Cardiac muscle cell (in vitro differentiated cells and primary cell): Measurements from ENCODE around the gene KLF16. TPM values are rescaled to one million over a fixed set of nuclear protein-coding genes. Genes with fewer than 3 reads are reported as not detected.
A peak's percentile ranks its signal among the peaks of the same experiment; 100 is the strongest.

Source experiments
- DNase-seq, 2 donors: peaks; one replicate each; pipeline versions ENCODE4 v3.0.0 to v3.0.0-alpha.2; 2010 to 2017; ENCODE audit warnings: low read depth in 1 of 2, low spot score in 1 of 2
- H3K27ac ChIP-seq: fragments of 200-600 bp; sonication (generic); 2 replicates; pipeline ENCODE4 v1.5.1; 2016
- H3K27me3 ChIP-seq: fragments of 200-600 bp; sonication (generic); 2 replicates; pipeline ENCODE4 v1.6.0; 2016; ENCODE audit warnings: control low read depth
- H3K36me3 ChIP-seq: fragments of 200-600 bp; sonication (generic); 2 replicates; pipeline ENCODE4 v1.5.1; 2016; ENCODE audit warnings: control low read depth
- H3K4me1 ChIP-seq: fragments of 200-600 bp; sonication (generic); 2 replicates; pipeline ENCODE4 v1.8.1; 2017; ENCODE audit warnings: low read depth, mild to moderate bottlenecking, mixed run types
- H3K4me3 ChIP-seq: fragments of 200-600 bp; sonication (generic); 2 replicates; pipeline ENCODE4 v1.5.1; 2016; ENCODE audit warnings: mild to moderate bottlenecking
- H3K9me3 ChIP-seq: fragments of 200-600 bp; sonication (generic); 2 replicates; pipeline ENCODE4 v1.5.1; 2017; ENCODE audit warnings: low read depth, mild to moderate bottlenecking, control low read depth
- polyA plus RNA-seq: library from polyadenylated mRNA; unstranded; fragments of >200 nt; fragmentation: Nextera tagmentation; extraction: Ambion mirVana; gene quantifications from 2 replicates; pipeline ENCODE4 v1.2.1, GENCODE V29; 2016
- total RNA-seq: library from RNA; depleted of rRNA; stranded (reverse); fragments of >200 nt; gene quantifications from 2 replicates; pipeline ENCODE4 v1.2.3, GENCODE V29; 2016
- TF ChIP-seq, protein P1 (sequence below): IDR thresholded peaks from 2 replicates; pipeline ENCODE4 v1.5.1; 2012; ENCODE audit warnings: low read depth, mild to moderate bottlenecking, low read length

The KLF16 gene
- total and polyA plus RNA-seq, 2 experiments from 2014 or later = 9.1 to 9.3 TPM

DNA sequence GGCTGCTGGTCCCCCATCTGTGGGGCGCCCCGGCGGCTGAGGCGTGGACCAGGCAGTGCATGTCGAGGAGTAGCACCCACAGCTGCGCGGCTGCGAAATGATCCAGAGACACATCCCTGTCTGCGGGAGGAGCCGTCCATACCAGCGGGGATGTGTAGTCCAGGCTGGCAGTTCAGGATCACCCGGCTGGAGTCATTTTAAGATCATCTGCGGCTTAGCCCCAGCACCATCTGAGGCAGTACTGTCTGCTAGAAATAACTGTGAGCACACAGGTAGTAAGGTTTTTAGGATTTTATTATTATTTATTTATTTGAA lies 44.9 kb upstream of the KLF16 start:
- no peak overlapping the region for H3K4me3 ChIP-seq

DNA sequence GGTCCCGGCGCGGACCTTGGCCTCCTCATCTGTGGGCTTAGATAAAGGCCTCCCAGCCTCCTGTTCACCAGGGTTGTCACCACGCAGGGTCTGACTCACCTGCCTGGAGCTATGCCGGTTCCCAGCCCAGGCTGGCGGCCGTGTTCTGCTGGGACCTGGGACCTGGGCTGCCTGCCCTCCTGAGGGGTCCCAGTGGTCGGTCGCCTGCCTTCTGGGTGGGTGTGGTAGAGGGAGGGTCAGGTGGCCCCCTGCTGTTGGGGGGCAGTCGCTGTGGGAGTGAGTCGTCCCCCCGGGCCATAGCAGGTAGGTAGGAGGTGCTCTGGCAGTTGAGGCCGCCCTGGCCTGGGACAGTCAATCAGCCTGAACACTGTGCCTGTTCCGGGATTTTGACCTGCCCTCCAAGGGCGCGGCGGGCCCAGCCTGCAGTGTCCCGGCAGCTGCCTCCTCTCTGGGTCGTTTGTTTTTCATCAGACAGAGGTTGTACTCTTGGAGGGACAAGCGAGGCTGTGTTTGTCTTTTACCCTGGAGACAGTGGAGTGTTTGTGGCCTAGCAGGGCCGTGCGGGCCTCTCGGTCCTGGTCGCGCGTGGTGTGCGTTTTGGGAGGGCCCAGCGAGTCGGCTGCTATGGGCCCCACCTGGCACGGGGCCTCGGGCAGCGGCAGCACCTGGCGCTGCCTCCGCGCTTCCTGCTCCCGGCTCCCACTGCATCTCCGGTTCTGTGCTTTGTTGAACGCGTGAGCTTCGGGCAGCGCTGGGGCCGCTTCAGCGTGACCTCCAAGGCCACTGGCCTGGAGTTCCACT lies 44.4 kb upstream of the KLF16 start:
- Histone ChIP-seq H3K27me3 (no peaks in the 10 kb centered on the region), H3K27ac (peak overlapping the region; percentile 6), H3K9me3 (no peaks in the 10 kb centered on the region), H3K36me3 (peaks cover under 1% of the 10 kb centered on the region), H3K4me1 (no peaks in the 10 kb centered on the region), H3K4me3 (no peak overlapping the region)
- DNase-seq = no peak
- TF ChIP-seq, protein P1, sequence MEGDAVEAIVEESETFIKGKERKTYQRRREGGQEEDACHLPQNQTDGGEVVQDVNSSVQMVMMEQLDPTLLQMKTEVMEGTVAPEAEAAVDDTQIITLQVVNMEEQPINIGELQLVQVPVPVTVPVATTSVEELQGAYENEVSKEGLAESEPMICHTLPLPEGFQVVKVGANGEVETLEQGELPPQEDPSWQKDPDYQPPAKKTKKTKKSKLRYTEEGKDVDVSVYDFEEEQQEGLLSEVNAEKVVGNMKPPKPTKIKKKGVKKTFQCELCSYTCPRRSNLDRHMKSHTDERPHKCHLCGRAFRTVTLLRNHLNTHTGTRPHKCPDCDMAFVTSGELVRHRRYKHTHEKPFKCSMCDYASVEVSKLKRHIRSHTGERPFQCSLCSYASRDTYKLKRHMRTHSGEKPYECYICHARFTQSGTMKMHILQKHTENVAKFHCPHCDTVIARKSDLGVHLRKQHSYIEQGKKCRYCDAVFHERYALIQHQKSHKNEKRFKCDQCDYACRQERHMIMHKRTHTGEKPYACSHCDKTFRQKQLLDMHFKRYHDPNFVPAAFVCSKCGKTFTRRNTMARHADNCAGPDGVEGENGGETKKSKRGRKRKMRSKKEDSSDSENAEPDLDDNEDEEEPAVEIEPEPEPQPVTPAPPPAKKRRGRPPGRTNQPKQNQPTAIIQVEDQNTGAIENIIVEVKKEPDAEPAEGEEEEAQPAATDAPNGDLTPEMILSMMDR = no peak

More for the DNA sequence above, 44.9 kb upstream of the KLF16 start:
- H3K36me3 ChIP-seq = peaks cover 2% of the 10 kb centered on the region
- no peaks in the 10 kb centered on the region for H3K27me3 ChIP-seq
- TF ChIP-seq, protein P1 = no peak
- peak overlapping the region; percentile 6 for H3K27ac ChIP-seq
- no peak for DNase-seq
- no peaks in the 10 kb centered on the region for H3K9me3 ChIP-seq
- no peaks in the 10 kb centered on the region for H3K4me1 ChIP-seq

DNA sequence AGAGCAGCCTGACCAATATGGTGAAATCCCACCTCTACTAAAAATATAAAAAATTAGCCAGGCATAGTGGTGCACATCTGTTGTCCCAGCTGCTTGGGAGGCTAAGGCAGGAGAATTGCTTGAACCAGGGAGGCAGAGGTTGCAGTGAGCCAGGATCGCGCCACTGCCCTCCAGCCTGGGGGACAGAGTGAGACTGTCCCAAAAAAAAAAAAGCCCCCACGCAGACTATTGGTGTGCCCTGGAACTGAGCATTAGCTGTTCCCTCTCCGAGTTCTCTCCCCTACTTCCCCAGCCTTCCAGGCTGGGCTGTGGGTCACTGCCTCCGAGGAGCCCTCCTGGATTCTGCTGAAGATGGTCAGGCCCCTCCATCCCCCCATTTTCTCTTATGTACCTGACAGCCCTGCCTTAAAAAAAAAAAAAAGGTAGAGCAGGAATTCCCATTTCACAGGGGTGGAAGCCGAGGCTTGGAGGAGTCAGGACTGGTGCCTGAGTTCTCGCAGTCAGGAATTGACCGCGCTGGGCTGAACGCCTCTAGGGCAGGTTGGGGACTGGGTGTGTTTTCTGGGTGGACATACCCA lies 43.7 kb upstream of the KLF16 start:
- no peaks in the 10 kb centered on the region for H3K27me3 ChIP-seq
- no peaks in the 10 kb centered on the region for H3K9me3 ChIP-seq
- H3K4me1 ChIP-seq = no peaks in the 10 kb centered on the region
- DNase-seq = no peak
- TF ChIP-seq, protein P1 = no peak
- H3K36me3 ChIP-seq = no peaks in the 10 kb centered on the region
- H3K27ac ChIP-seq = no peak overlapping the region
- no peak overlapping the region for H3K4me3 ChIP-seq

DNA sequence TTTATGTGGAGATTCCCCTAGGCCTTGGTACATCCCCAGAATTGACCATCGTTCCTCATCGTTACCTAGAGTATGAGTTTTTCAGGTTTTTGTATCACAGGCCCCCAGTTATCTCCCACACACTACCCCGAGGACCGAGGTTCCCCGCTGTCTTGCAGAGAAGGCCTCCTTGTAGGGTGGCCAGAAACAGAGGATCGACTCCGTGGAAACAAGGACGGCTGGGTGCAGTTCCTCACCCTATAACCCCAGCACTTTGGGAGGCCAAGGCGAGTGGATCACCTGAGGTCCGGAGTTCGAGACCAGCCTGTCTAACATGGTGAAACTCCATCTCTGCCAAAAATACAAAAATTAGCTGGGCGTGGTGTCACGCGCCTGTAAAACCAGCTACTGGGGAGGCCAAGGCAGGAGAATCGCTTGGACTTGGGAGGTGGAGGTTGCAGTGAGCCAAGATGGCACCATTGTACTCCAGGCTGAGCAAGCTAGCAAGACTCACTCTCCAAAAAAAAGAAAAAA lies 42.5 kb upstream of the KLF16 start:
- H3K27ac ChIP-seq = peak overlapping the region; percentile 82
- DNase-seq = no peak
- H3K9me3 ChIP-seq = no peaks in the 10 kb centered on the region
- no peaks in the 10 kb centered on the region for H3K36me3 ChIP-seq
- H3K4me3 ChIP-seq = peak overlapping the region; percentile 45
- TF ChIP-seq, protein P1 = no peak
- no peaks in the 10 kb centered on the region for H3K27me3 ChIP-seq
- no peaks in the 10 kb centered on the region for H3K4me1 ChIP-seq

DNA sequence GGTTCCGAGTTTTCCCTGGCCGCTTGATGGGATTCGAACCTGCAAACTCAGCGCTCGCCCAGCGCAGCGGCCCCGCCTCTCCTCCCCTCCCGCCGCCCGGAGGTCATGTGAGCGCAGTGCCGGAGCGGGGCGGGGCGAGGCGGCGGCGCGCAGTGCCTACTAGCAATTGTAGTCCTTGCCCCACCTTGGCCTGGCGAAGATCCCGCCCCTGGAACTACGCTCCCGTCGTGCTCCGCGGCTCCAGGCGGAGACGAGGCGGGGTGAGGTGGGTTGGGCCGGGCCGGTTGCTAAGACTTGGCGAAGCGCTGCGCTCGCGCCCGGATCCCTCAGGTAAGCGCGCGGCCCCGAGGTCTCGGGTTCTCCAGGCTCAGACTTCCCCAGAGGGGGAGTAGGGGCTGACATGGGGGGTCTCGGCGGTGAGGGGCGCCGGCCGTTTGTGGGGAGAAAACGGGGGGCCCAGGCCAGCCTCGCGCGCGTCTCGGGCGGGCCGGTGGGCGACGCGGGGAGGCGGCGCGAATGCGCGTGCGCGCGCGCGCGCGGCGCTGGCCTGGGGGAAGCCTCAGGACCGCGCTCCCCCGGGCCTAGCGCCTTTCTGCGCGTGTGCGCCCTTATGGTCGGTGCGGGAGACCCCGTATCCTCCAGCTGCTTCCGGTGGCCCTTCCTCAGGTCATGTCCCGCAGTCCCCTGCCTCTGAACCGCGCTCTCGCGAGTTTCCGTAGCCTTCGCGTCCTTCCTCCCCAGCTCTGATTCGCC lies 41.9 kb upstream of the KLF16 start, which contains the start of the genes ADAT3 and SCAMP4:
TSS of gene ADAT3 (plus strand) at position 290 of the 753 bp plus-strand sequence. CDS start 6,649 bp downstream, outside the sequence.
TSS of gene SCAMP4 (plus strand) at position 290 of the 753 bp plus-strand sequence. CDS start 9,621 bp downstream, outside the sequence.
- H3K4me3 ChIP-seq = peak within 1 kb of the TSS; percentile 45
- TF ChIP-seq, protein P1 = no peak
- no peaks in the 10 kb centered on the region for H3K9me3 ChIP-seq
- no peaks in the 10 kb centered on the region for H3K36me3 ChIP-seq
- DNase-seq = peak; percentile 98 to 100
- no peaks in the 10 kb centered on the region for H3K4me1 ChIP-seq
- no peaks in the 10 kb centered on the region for H3K27me3 ChIP-seq
- H3K27ac ChIP-seq = peak within 1 kb of the TSS; percentile 82
